ENCODE data around the gene ATM.

GRCh38 chr11:108210441-108210840 is 12.4 kb upstream of the ATM start:
- TF ChIP-seq RARB (CRISPR knock-in tag; IDR thresholded peaks at IDR 0.05): no peak
- no peak for TF ChIP-seq ZFP30 (CRISPR knock-in tag; IDR thresholded peaks at IDR 0.05)
- no peak for TF ChIP-seq GLIS3 (CRISPR knock-in tag; IDR thresholded peaks at IDR 0.05)

Measured in SK-N-SH treated with all-trans-retinoic acid at 6 μM for 48 hours (cell line).